Brain microvascular endothelial cell (primary cell): ENCODE results near the gene PTPRT.

ENCODE experiments used
- DNase-seq: peaks from one replicate; pipeline ENCODE4 v3.0.0-alpha.2; 2020
- H3K27ac ChIP-seq: fragments of 250-450 bp; sonication (Bioruptor Pico); 2 replicates; pipeline ENCODE4 v1.5.1; 2020; ENCODE audit warnings: mild to moderate bottlenecking, moderate library complexity
- H3K27me3 ChIP-seq: fragments of 250-450 bp; sonication (Bioruptor Pico); replicated peaks from 2 replicates; pipeline ENCODE4 v1.5.1; 2020; ENCODE audit warnings: mild to moderate bottlenecking
- H3K36me3 ChIP-seq: fragments of 250-450 bp; sonication (Bioruptor Pico); replicated peaks from 2 replicates; pipeline ENCODE4 v1.5.1; 2020; ENCODE audit warnings: mild to moderate bottlenecking
- H3K4me3 ChIP-seq: 2 replicates; pipeline ENCODE4 v1.5.1; 2011; ENCODE audit warnings: low read depth, mild to moderate bottlenecking, control low read depth, low read length, moderate library complexity
- in situ Hi-C: cut with HindIII; loops from 2 replicates; pipeline ENCODE4 v1.10.0; 2017; ENCODE audit warnings: low sequenced_read_pairs, low pct_ligation_motif_present
- TF ChIP-seq, protein P1 (sequence below): IDR thresholded peaks from 2 replicates; pipeline ENCODE4 v1.5.1; 2011; ENCODE audit warnings: low read depth, mild to moderate bottlenecking, moderate library complexity, low read length, control low read depth, inconsistent platforms; ENCODE audit errors: missing control alignments

The PTPRT gene

GRCh38 chr20:42258564-42259302 is 931.0 kb downstream of the PTPRT start:
- Histone ChIP-seq H3K36me3 (no peaks in the 10 kb centered on the region), H3K27me3 (no peaks in the 10 kb centered on the region), H3K4me3 (no peak overlapping the region), H3K27ac (no peak overlapping the region)
- in situ Hi-C loops = no loop called here
- DNase-seq = no peak
- TF ChIP-seq, protein P1, sequence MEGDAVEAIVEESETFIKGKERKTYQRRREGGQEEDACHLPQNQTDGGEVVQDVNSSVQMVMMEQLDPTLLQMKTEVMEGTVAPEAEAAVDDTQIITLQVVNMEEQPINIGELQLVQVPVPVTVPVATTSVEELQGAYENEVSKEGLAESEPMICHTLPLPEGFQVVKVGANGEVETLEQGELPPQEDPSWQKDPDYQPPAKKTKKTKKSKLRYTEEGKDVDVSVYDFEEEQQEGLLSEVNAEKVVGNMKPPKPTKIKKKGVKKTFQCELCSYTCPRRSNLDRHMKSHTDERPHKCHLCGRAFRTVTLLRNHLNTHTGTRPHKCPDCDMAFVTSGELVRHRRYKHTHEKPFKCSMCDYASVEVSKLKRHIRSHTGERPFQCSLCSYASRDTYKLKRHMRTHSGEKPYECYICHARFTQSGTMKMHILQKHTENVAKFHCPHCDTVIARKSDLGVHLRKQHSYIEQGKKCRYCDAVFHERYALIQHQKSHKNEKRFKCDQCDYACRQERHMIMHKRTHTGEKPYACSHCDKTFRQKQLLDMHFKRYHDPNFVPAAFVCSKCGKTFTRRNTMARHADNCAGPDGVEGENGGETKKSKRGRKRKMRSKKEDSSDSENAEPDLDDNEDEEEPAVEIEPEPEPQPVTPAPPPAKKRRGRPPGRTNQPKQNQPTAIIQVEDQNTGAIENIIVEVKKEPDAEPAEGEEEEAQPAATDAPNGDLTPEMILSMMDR = no peak

GRCh38 chr20:42255821-42256220 is 933.9 kb downstream of the PTPRT start:
- TF ChIP-seq, protein P1 = no peak
- Histone ChIP-seq H3K27ac (no peak overlapping the region), H3K4me3 (no peak overlapping the region), H3K36me3 (no peaks in the 10 kb centered on the region), H3K27me3 (no peaks in the 10 kb centered on the region)
- in situ Hi-C loops = no loop called here
- DNase-seq = no peak

DNA sequence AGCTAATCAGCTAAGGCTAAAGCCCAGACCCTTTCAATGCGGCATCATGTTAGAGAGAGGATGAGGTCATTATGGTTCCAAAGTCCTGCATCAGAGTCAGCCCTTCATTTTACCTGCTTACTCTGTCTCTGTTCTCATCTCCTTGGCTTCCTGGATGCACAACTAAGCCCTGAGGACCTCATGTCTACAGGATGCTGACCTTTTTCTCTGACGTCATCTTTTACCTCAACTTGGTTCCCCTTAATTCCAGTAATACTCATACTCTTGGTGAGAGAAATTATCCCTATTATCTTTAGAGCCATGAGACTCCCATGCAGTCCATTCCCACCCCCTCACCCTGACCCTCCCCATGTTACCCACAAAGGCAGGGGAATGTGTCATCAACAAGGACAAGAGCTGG is 935.0 kb downstream of the PTPRT start:
- Histone ChIP-seq H3K27me3 (no peaks in the 10 kb centered on the region), H3K36me3 (no peaks in the 10 kb centered on the region), H3K27ac (no peak overlapping the region), H3K4me3 (no peak overlapping the region)
- TF ChIP-seq, protein P1 = no peak
- no peak for DNase-seq
- in situ Hi-C loops = no loop called here

- no peak for DNase-seq
- TF ChIP-seq, protein P1 = no peak
- H3K27ac ChIP-seq = no peak overlapping the region
- no peaks in the 10 kb centered on the region for H3K36me3 ChIP-seq
- in situ Hi-C loops = no loop called here
- no peaks in the 10 kb centered on the region for H3K27me3 ChIP-seq
- H3K4me3 ChIP-seq = no peak overlapping the region
These were observed 937.6 kb downstream of the PTPRT start for GRCh38 chr20:42252116-42252515.

- Histone ChIP-seq H3K27ac (no peak overlapping the region), H3K27me3 (no peaks in the 10 kb centered on the region), H3K4me3 (no peak overlapping the region), H3K36me3 (no peaks in the 10 kb centered on the region)
- in situ Hi-C loops = no loop called here
- TF ChIP-seq, protein P1 = no peak
- DNase-seq = no peak
These were observed 970.9 kb downstream of the PTPRT start for GRCh38 chr20:42218621-42219374.
